Keratinocyte (primary cell): ENCODE measurements around the gene PCDH9. TPM values are rescaled to one million over a fixed set of nuclear protein-coding genes. Genes with fewer than 3 reads are reported as not detected.

Experiments used
- DNase-seq: peaks from one replicate; pipeline ENCODE4 v3.0.0-alpha.2; 2011; ENCODE audit warnings: low read depth, missing footprints, low spot score
- FAIRE-seq: peaks from 2 replicates; lab custom pipeline; 2011; peaks lifted over from hg19 to GRCh38; lab: Jason Lieb, UNC
- H2AFZ ChIP-seq: 2 replicates; pipeline ENCODE4 v1.6.0; 2012; ENCODE audit warnings: low read length, control low read depth, inconsistent platforms; ENCODE audit not compliant: control insufficient read depth
- H3K27ac ChIP-seq: 2 replicates; pipeline ENCODE4 v1.5.1; 2011; ENCODE audit warnings: low read length; ENCODE audit not compliant: control insufficient read depth, insufficient read depth
- H3K27me3 ChIP-seq: 3 replicates; pipeline ENCODE4 v1.6.0; 2011; ENCODE audit warnings: low read length; ENCODE audit not compliant: control insufficient read depth, insufficient read depth; ENCODE audit errors: extremely low read depth
- H3K36me3 ChIP-seq, 2 experiments: 2 replicates in 1 of 2; 3 replicates in 1 of 2; pipeline ENCODE4 v1.5.1; 2011; ENCODE audit warnings: low read length in 2 of 2, mild to moderate bottlenecking in 1 of 2; ENCODE audit not compliant: control insufficient read depth in 2 of 2, insufficient read depth in 2 of 2; ENCODE audit errors: extremely low read depth in 1 of 2
- H3K4me1 ChIP-seq: 3 replicates; pipeline ENCODE4 v1.5.1; 2011; ENCODE audit warnings: low read length; ENCODE audit not compliant: control insufficient read depth, insufficient read depth; ENCODE audit errors: extremely low read depth
- H3K4me2 ChIP-seq: 3 replicates; pipeline ENCODE4 v1.6.0; 2011; ENCODE audit warnings: low read depth, low read length; ENCODE audit not compliant: control insufficient read depth, insufficient read depth; ENCODE audit errors: extremely low read depth
- H3K4me3 ChIP-seq, 3 experiments: fragments of 200-600 bp in 1 of 3; sonication (generic) in 1 of 3; 2 replicates in 2 of 3; 3 replicates in 1 of 3; pipeline ENCODE4 v1.5.1; 2011 to 2016; ENCODE audit warnings: low read length in 3 of 3, mild to moderate bottlenecking in 3 of 3, control low read depth in 2 of 3, inconsistent platforms in 1 of 3, low read depth in 1 of 3, mixed read lengths in 1 of 3, mixed run types in 1 of 3, moderate library complexity in 1 of 3; ENCODE audit not compliant: control insufficient read depth in 2 of 3, insufficient read depth in 2 of 3; ENCODE audit errors: extremely low read depth in 1 of 3
- H3K79me2 ChIP-seq: 2 replicates; pipeline ENCODE4 v1.6.0; 2012; ENCODE audit warnings: low read length; ENCODE audit not compliant: control insufficient read depth, insufficient read depth
- H3K9ac ChIP-seq: 3 replicates; pipeline ENCODE4 v1.6.0; 2011; ENCODE audit warnings: low read length; ENCODE audit not compliant: control insufficient read depth, insufficient read depth; ENCODE audit errors: extremely low read depth
- H3K9me1 ChIP-seq: 3 replicates; pipeline ENCODE4 v1.6.0; 2011; ENCODE audit warnings: low read length; ENCODE audit not compliant: control insufficient read depth, insufficient read depth; ENCODE audit errors: extremely low read depth
- H3K9me3 ChIP-seq: 2 replicates; pipeline ENCODE4 v1.5.1; 2012; ENCODE audit warnings: low read depth, low read length; ENCODE audit not compliant: control insufficient read depth
- H4K20me1 ChIP-seq: 3 replicates; pipeline ENCODE4 v1.6.0; 2011; ENCODE audit warnings: low read length; ENCODE audit not compliant: control insufficient read depth, insufficient read depth; ENCODE audit errors: extremely low read depth
- CTCF ChIP-seq, 3 experiments: IDR thresholded peaks in 1 of 3; conservative IDR thresholded peaks in 1 of 3; optimal IDR thresholded peaks in 1 of 3; 2 replicates in 2 of 3; 3 replicates in 1 of 3; pipeline versions ENCODE3 to v1.5.1; 2011; ENCODE audit warnings: low read length in 3 of 3, mild to moderate bottlenecking in 3 of 3, moderate library complexity in 2 of 3, control low read depth in 1 of 3, inconsistent platforms in 1 of 3; ENCODE audit not compliant: insufficient read depth in 2 of 3; ENCODE audit errors: extremely low read depth in 1 of 3
- EZH2 ChIP-seq: IDR thresholded peaks from one replicate; pipeline ENCODE4 v1.6.1; 2012; ENCODE audit warnings: inconsistent platforms, mild to moderate bottlenecking, low read length, moderate library complexity
- dilution Hi-C: fragments of 300-500 bp; cut with MboI; formaldehyde crosslinking; loops from one replicate; pipeline ENCODE4 v1.7.0; 2020; ENCODE audit warnings: low sequenced_read_pairs; ENCODE audit not compliant: extremely low pct_ligation_motif_present
- polyA plus RNA-seq, 5 experiments: library from polyadenylated mRNA; depleted of rRNA in 3 of 5; stranded (reverse) in 3 of 5; stranded (forward) in 1 of 5; unstranded in 1 of 5; fragments of >200 nt; gene quantifications; 1 replicate in 1 of 5; 2 replicates in 3 of 5; 3 replicates in 1 of 5; pipeline versions ENCODE4 v1.2.1 to v1.2.3, GENCODE V29; 2011 to 2012; ENCODE audit warnings: missing spikeins in 2 of 5, low read depth in 1 of 5, low replicate concordance in 1 of 5

PCDH9 gene
- polyA plus RNA-seq, 1 donor (not counting 4 experiments of a cell fraction or from before 2014, with no cell fraction given) = 0.21 TPM

- Histone ChIP-seq H2AFZ (no peak overlapping the region), H3K9me1 (no peaks in the 10 kb centered on the region), H3K79me2 (no peaks in the 10 kb centered on the region), H4K20me1 (no peaks in the 10 kb centered on the region), H3K4me1 (no peaks in the 10 kb centered on the region), H3K27ac (no peak overlapping the region), H3K4me2 (no peak overlapping the region), H3K36me3 (no peaks in the 10 kb centered on the region), H3K27me3 (no peaks in the 10 kb centered on the region), H3K4me3 (no peak overlapping the region), H3K9ac (no peak overlapping the region), H3K9me3 (no peaks in the 10 kb centered on the region)
- FAIRE-seq = no peak
- TF ChIP-seq EZH2 = no peak
- TF ChIP-seq CTCF (optimal IDR thresholded peaks at IDR 0.05 in 1 of 3, IDR thresholded peaks at IDR 0.05 in 1 of 3, conservative IDR thresholded peaks at IDR 0.05 in 1 of 3; ENCODE audit: extremely low read depth in 1 of 3, insufficient read depth in 2 of 3, low read length in 3 of 3) = no peak
- dilution Hi-C loops = no loop called here
- DNase-seq = no peak
Measured at GRCh38 chr13:67158903-67159302, 71.2 kb downstream of the PCDH9 start.

GRCh38 chr13:67156723-67157060, 73.4 kb downstream of the PCDH9 start:
- Histone ChIP-seq H4K20me1 (no peaks in the 10 kb centered on the region), H3K9me1 (no peaks in the 10 kb centered on the region), H2AFZ (no peak overlapping the region), H3K36me3 (no peaks in the 10 kb centered on the region), H3K4me3 (no peak overlapping the region), H3K79me2 (no peaks in the 10 kb centered on the region), H3K27ac (no peak overlapping the region), H3K4me2 (no peak overlapping the region), H3K9me3 (no peaks in the 10 kb centered on the region), H3K27me3 (no peaks in the 10 kb centered on the region), H3K9ac (no peak overlapping the region), H3K4me1 (no peaks in the 10 kb centered on the region)
- dilution Hi-C loops = no loop called here
- DNase-seq (no peak), FAIRE-seq (no peak)
- TF ChIP-seq CTCF (optimal IDR thresholded peaks at IDR 0.05 in 1 of 3, IDR thresholded peaks at IDR 0.05 in 1 of 3, conservative IDR thresholded peaks at IDR 0.05 in 1 of 3; ENCODE audit: extremely low read depth in 1 of 3, insufficient read depth in 2 of 3, low read length in 3 of 3) = no peak
- no peak for TF ChIP-seq EZH2
